ENCODE measurements around the gene EXOC3L4. TPM values are rescaled to one million over a fixed set of nuclear protein-coding genes. Genes with fewer than 3 reads are reported as not detected.

EXOC3L4 gene
- total RNA-seq, 2 experiments from 2014 or later = not detected

DNA sequence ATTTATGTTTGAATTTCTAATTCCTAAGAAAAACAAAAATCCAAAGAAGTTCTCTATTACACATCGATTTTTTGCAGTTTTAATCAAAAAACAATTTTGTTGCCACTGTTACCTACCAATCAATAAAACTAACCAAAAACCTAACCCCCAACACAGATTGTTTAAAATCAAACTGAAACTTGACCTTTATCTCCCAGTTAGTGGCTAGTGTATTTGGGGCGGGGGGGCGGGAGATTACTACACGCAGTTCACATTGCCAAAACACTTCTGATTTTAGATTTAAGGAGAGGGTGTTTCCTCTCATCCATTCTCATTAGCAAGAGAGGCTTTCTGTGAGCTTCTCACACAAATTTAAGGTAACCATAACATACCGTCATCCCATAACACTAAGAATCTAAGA, 43.6 kb upstream of the EXOC3L4 start:
- Histone ChIP-seq H3K27ac (ENCODE audit: low read depth, low read length, poor library complexity, severe bottlenecking) (no peak overlapping the region), H3K79me2 (ENCODE audit: insufficient read depth, low read depth, low read length) (no peaks in the 10 kb centered on the region), H3K36me3 (ENCODE audit: insufficient read depth, low read length) (no peaks in the 10 kb centered on the region), H4K20me1 (ENCODE audit: insufficient read depth, low read length) (no peaks in the 10 kb centered on the region), H3K4me1 (ENCODE audit: insufficient read depth, low read length, poor library complexity, severe bottlenecking) (no peaks in the 10 kb centered on the region), H3K9me3 (ENCODE audit: low read length) (no peaks in the 10 kb centered on the region), H3K9me2 (ENCODE audit: insufficient read depth, low read length) (no peaks in the 10 kb centered on the region), H3K4me3 (ENCODE audit: low read depth, low read length, poor library complexity, severe bottlenecking) (no peak overlapping the region), H2AFZ (ENCODE audit: low read length) (no peak overlapping the region), H3K4me2 (ENCODE audit: low read length) (no peak overlapping the region)
- ChIA-PET CTCF (ENCODE audit: unreplicated experiment) (no interaction called here), POLR2A (interaction anchor here (0.6 kb wide), 1 partner anchor 239 kb away, joined by 4 read pairs; no protein-coding TSS in a partner anchor)
- no peak for DNase-seq (ENCODE audit: low spot score)
- no TSS peak for BruUV-seq (replicated peaks)
- intact Hi-C loops (cut with micrococcal nuclease; ENCODE audit: unreplicated experiment) = no loop called here
- TF ChIP-seq CTCF (conservative IDR thresholded peaks at IDR 0.05; ENCODE audit: low read length) = no peak
- no peak for TF ChIP-seq EZH2phosphoT487 (IDR thresholded peaks at IDR 0.05; ENCODE audit: borderline replicate concordance, low read depth, low read length)

GRCh38 chr14:103052407-103052806, 42.1 kb upstream of the EXOC3L4 start:
- Histone ChIP-seq H2AFZ (ENCODE audit: low read length) (no peak overlapping the region), H3K36me3 (ENCODE audit: insufficient read depth, low read length) (no peaks in the 10 kb centered on the region), H4K20me1 (ENCODE audit: insufficient read depth, low read length) (no peaks in the 10 kb centered on the region), H3K79me2 (ENCODE audit: insufficient read depth, low read depth, low read length) (no peaks in the 10 kb centered on the region), H3K4me2 (ENCODE audit: low read length) (no peak overlapping the region), H3K9me3 (ENCODE audit: low read length) (no peaks in the 10 kb centered on the region), H3K27ac (ENCODE audit: low read depth, low read length, poor library complexity, severe bottlenecking) (no peak overlapping the region), H3K9me2 (ENCODE audit: insufficient read depth, low read length) (no peaks in the 10 kb centered on the region), H3K4me1 (ENCODE audit: insufficient read depth, low read length, poor library complexity, severe bottlenecking) (no peaks in the 10 kb centered on the region), H3K4me3 (ENCODE audit: low read depth, low read length, poor library complexity, severe bottlenecking) (no peak overlapping the region)
- intact Hi-C loops (cut with micrococcal nuclease; ENCODE audit: unreplicated experiment) = no loop called here
- no peak for DNase-seq (ENCODE audit: low spot score)
- no peak for TF ChIP-seq CTCF (conservative IDR thresholded peaks at IDR 0.05; ENCODE audit: low read length)
- no peak for TF ChIP-seq EZH2phosphoT487 (IDR thresholded peaks at IDR 0.05; ENCODE audit: borderline replicate concordance, low read depth, low read length)
- POLR2A ChIA-PET = no interaction called here
- CTCF ChIA-PET (ENCODE audit: unreplicated experiment) = interaction anchor here (0.6 kb wide), 1 partner anchor 53 kb away, joined by 3 read pairs; no protein-coding TSS in a partner anchor
- no TSS peak for BruUV-seq (replicated peaks)

DNA sequence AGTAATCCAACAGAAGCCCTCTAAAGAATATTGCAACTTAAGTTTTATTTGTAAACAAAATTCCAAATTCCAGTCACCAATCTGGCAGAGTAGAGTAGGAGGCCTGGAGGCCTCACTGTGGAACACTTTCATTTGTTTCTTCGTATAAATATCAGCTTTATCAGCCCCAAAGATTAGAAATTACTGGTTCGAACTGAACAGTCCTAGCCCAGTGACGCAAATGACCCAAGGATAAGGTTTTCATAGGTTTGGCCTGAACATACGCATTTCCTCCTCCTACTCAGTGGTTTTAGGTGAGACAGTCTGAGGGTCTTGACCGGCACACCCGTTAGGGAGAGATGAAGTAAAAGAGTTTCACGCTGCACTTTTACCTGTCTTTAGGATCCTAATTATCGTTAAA, 38.8 kb upstream of the EXOC3L4 start:
- H3K27ac ChIP-seq (ENCODE audit: low read depth, low read length, poor library complexity, severe bottlenecking) = no peak overlapping the region
- H3K36me3 ChIP-seq (ENCODE audit: insufficient read depth, low read length) = no peaks in the 10 kb centered on the region
- no TSS peak for BruUV-seq (replicated peaks)

More for the DNA sequence above, 38.8 kb upstream of the EXOC3L4 start:
- Histone ChIP-seq H2AFZ (ENCODE audit: low read length) (no peak overlapping the region), H4K20me1 (ENCODE audit: insufficient read depth, low read length) (no peaks in the 10 kb centered on the region), H3K9me3 (ENCODE audit: low read length) (no peaks in the 10 kb centered on the region), H3K79me2 (ENCODE audit: insufficient read depth, low read depth, low read length) (no peaks in the 10 kb centered on the region), H3K9me2 (ENCODE audit: insufficient read depth, low read length) (no peaks in the 10 kb centered on the region), H3K4me1 (ENCODE audit: insufficient read depth, low read length, poor library complexity, severe bottlenecking) (no peaks in the 10 kb centered on the region), H3K4me3 (ENCODE audit: low read depth, low read length, poor library complexity, severe bottlenecking) (no peak overlapping the region), H3K4me2 (ENCODE audit: low read length) (no peak overlapping the region)
- ChIA-PET POLR2A (no interaction called here), CTCF (ENCODE audit: unreplicated experiment) (no interaction called here)
- TF ChIP-seq EZH2phosphoT487 (IDR thresholded peaks at IDR 0.05; ENCODE audit: borderline replicate concordance, low read depth, low read length) (no peak), CTCF (conservative IDR thresholded peaks at IDR 0.05; ENCODE audit: low read length) (no peak)
- intact Hi-C loops (cut with micrococcal nuclease; ENCODE audit: unreplicated experiment) = no loop called here
- DNase-seq (ENCODE audit: low spot score) = no peak

Data from OCI-LY7 (cell line).